Osteoblast (primary cell): ENCODE results near the gene YIPF1. TPM values are rescaled to one million over a fixed set of nuclear protein-coding genes. Genes with fewer than 3 reads are reported as not detected.

Experiments used
- DNase-seq: peaks from one replicate; pipeline ENCODE4 v3.0.0; 2011; ENCODE audit warnings: low spot score, mixed read lengths; ENCODE audit not compliant: insufficient read length; ENCODE audit errors: missing footprints
- H2AFZ ChIP-seq: 2 replicates; pipeline ENCODE4 v1.6.0; 2011; ENCODE audit warnings: mild to moderate bottlenecking, low read length
- H3K27ac ChIP-seq: 2 replicates; pipeline ENCODE4 v1.5.1; 2011; ENCODE audit warnings: mild to moderate bottlenecking, low read depth, low read length, moderate library complexity
- H3K27me3 ChIP-seq: 2 replicates; pipeline ENCODE4 v1.6.0; 2012; ENCODE audit warnings: mild to moderate bottlenecking, control low read depth, inconsistent platforms, low read length, moderate library complexity; ENCODE audit not compliant: insufficient read depth
- H3K36me3 ChIP-seq: 2 replicates; pipeline ENCODE4 v1.5.1; 2011; ENCODE audit warnings: mild to moderate bottlenecking, low read length, control low read depth, moderate library complexity; ENCODE audit not compliant: insufficient read depth
- H3K4me1 ChIP-seq: 2 replicates; pipeline ENCODE4 v1.5.1; 2011; ENCODE audit warnings: mild to moderate bottlenecking, low read length, control low read depth, moderate library complexity; ENCODE audit not compliant: insufficient read depth
- H3K4me2 ChIP-seq: 2 replicates; pipeline ENCODE4 v1.6.0; 2011; ENCODE audit warnings: mild to moderate bottlenecking, low read length; ENCODE audit not compliant: insufficient read depth
- H3K4me3 ChIP-seq: fragments of 200-600 bp; sonication (generic); 3 replicates; pipeline ENCODE4 v1.5.1; 2012; ENCODE audit warnings: mild to moderate bottlenecking, low read length, inconsistent platforms; ENCODE audit not compliant: insufficient read depth
- H3K79me2 ChIP-seq: 2 replicates; pipeline ENCODE4 v1.6.0; 2012; ENCODE audit warnings: mild to moderate bottlenecking, low read length, control low read depth, inconsistent platforms; ENCODE audit not compliant: insufficient read depth
- H3K9me3 ChIP-seq: 2 replicates; pipeline ENCODE4 v1.5.1; 2011; ENCODE audit warnings: low read depth, low read length, control low read depth
- H4K20me1 ChIP-seq: 2 replicates; pipeline ENCODE4 v1.6.0; 2012; ENCODE audit warnings: mild to moderate bottlenecking, low read length, control low read depth; ENCODE audit not compliant: insufficient read depth
- CTCF ChIP-seq: IDR thresholded peaks from 2 replicates; pipeline ENCODE4 v1.5.1; 2011; ENCODE audit warnings: mild to moderate bottlenecking, low read depth, low read length, moderate library complexity; ENCODE audit errors: extremely low read depth
- total RNA-seq: library from RNA; depleted of rRNA; stranded (reverse); fragments of >200 nt; gene quantifications from 2 replicates; pipeline ENCODE4 v1.2.3, GENCODE V29; 2012

Gene YIPF1
- total RNA-seq, 1 donor = 23.2 TPM

DNA sequence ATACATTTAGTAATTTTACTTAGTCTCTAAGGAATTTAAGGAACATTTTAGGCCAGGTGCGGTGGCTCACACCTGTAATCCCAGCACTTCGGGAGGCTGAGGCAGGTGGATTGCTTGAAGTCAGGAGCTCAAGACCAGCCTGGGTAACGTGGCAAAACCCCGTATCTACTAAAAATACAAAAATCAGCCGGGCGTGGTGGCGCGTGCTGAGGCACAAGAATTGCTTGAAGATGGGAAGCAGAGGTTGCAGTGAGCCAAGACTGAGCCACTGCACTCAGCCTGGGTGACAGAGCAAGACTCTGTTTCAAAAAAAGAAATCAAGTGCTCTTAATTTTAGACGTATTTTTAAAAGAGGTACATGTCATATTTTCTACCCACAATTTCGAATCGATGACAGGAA, 54.8 kb downstream of the YIPF1 start:
- Histone ChIP-seq H4K20me1 (no peaks in the 10 kb centered on the region), H3K9me3 (no peaks in the 10 kb centered on the region), H3K27ac (no peak overlapping the region), H3K4me3 (no peak overlapping the region), H3K79me2 (peaks cover 32% of the 10 kb centered on the region), H2AFZ (no peak overlapping the region), H3K36me3 (no peaks in the 10 kb centered on the region), H3K4me2 (no peak overlapping the region), H3K4me1 (peaks cover 23% of the 10 kb centered on the region), H3K27me3 (no peaks in the 10 kb centered on the region)
- no peak for DNase-seq
- TF ChIP-seq CTCF = no peak

- H3K79me2 ChIP-seq = peaks cover 32% of the 10 kb centered on the region
These were observed 56.2 kb downstream of the YIPF1 start for GRCh38 chr1:53833393-53833792.

DNA sequence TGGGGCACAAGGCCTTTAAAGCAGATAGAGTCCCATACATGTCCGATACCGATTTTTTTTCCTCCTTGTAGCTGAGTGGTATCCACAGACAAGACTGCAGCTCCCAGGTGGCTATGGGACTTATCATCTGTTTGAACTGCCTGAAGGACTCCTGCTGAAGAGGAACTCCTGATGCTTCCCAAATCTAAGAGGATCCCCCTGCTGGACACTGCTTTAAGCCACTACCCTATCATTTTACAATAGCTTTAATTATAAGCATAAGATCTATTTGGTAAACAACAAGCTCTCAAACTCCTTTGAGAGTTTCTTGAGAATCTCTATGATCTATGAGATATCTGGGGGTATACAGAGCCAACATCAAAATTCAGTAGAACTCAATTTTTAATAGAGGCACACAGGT, 63.2 kb downstream of the YIPF1 start:
- no peak overlapping the region for H2AFZ ChIP-seq
- H3K4me1 ChIP-seq = no peaks in the 10 kb centered on the region
- H4K20me1 ChIP-seq = no peaks in the 10 kb centered on the region
- no peak overlapping the region for H3K27ac ChIP-seq
- no peaks in the 10 kb centered on the region for H3K79me2 ChIP-seq
- H3K27me3 ChIP-seq = no peaks in the 10 kb centered on the region
- H3K36me3 ChIP-seq = peaks cover 7% of the 10 kb centered on the region
- no peak overlapping the region for H3K4me3 ChIP-seq
- no peaks in the 10 kb centered on the region for H3K9me3 ChIP-seq
- H3K4me2 ChIP-seq = no peak overlapping the region
- DNase-seq = no peak
- peak; percentile 48 for TF ChIP-seq CTCF

More at GRCh38 chr1:53833393-53833792, 56.2 kb downstream of the YIPF1 start:
- TF ChIP-seq CTCF = no peak
- H3K4me3 ChIP-seq = no peak overlapping the region
- H3K4me1 ChIP-seq = peaks cover 23% of the 10 kb centered on the region
- no peak overlapping the region for H3K4me2 ChIP-seq
- H3K27ac ChIP-seq = no peak overlapping the region
- no peaks in the 10 kb centered on the region for H3K9me3 ChIP-seq
- H2AFZ ChIP-seq = no peak overlapping the region
- DNase-seq = no peak
- H3K27me3 ChIP-seq = no peaks in the 10 kb centered on the region
- H3K36me3 ChIP-seq = no peaks in the 10 kb centered on the region
- H4K20me1 ChIP-seq = no peaks in the 10 kb centered on the region

- H3K4me2 ChIP-seq = no peak overlapping the region
- no peaks in the 10 kb centered on the region for H4K20me1 ChIP-seq
- no peaks in the 10 kb centered on the region for H3K9me3 ChIP-seq
- H3K36me3 ChIP-seq = peaks cover 7% of the 10 kb centered on the region
- H3K4me3 ChIP-seq = no peak overlapping the region
- no peaks in the 10 kb centered on the region for H3K4me1 ChIP-seq
- H3K27ac ChIP-seq = no peak overlapping the region
- H3K79me2 ChIP-seq = no peaks in the 10 kb centered on the region
- no peak for TF ChIP-seq CTCF
- no peak overlapping the region for H2AFZ ChIP-seq
- H3K27me3 ChIP-seq = no peaks in the 10 kb centered on the region
- no peak for DNase-seq
These were observed 64.3 kb downstream of the YIPF1 start for GRCh38 chr1:53825306-53825705.
